GM18511 (cell line): Measurements from ENCODE around the gene HOMER3.
"Not testable (repeated sequence)": the region's sequence is repeated elsewhere in the genome, so short reads cannot be mapped to it uniquely, and the experiment has no call there.

ENCODE experiments used
- ATAC-seq: cut with Tn5 transposase; IDR thresholded peaks from one replicate; pipeline ENCODE4 v1.9.1; 2021; ENCODE audit warnings: mild to moderate bottlenecking, moderate library complexity; ENCODE audit not compliant: unreplicated experiment

The HOMER3 gene

GRCh38 chr19:18928018-18928805 lies 12.8 kb downstream of the HOMER3 start:
- no peak for ATAC-seq

DNA sequence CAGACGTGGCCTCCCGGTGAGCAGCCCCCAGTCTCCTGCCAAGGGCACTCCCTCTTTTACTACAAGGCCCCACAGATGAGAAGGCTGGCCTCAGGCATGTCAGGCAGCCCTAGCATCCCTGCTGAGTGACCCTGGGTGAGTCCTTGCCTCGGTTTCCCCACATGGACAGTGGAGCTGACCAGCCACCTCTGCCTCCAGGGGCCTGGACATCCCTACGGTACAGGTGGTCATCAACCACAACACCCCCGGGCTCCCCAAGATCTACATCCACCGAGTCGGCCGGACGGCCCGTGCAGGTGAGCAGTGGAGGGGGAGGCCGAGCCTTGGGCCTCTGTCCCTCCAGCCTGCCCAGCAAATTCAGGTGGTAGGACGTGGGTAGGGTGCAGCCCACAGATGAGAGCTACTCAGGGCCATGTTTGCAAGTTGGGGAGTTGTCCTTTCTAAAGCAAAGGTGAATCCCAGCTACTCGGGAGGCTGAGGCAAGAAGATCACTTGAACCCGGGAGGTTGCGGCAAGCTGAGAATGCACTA lies 16.3 kb downstream of the HOMER3 start:
- ATAC-seq, result no peak

DNA sequence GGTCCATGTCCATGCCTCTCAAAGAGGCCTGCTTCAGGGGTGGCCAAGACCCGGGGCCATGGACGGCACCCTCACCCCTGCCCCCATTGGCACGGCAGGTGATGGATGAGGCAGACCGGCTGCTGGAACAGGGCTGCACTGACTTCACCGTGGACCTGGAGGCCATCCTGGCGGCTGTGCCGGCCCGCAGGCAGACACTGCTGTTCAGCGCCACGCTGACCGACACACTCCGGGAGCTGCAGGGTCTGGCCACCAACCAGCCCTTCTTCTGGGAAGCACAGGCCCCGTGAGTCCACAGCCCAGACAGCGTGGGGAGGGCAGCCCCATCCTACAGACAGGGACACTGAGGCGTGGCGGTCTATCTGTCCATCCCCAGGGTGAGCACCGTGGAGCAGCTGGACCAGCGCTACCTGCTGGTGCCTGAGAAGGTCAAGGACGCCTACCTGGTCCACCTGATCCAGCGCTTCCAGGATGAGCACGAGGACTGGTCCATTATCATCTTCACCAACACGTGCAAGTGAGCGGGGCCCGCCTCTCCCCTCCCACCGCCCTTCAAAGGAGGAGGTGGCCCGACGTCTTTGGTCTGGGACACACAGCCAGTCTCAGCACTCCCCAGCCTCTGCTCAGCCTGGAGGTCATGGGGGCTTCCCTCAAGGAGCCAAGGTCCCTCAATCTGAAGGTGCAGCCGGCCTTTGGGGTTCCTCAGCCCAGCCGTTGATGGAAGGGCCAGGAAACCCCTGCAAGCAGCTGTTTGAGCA lies 18.6 kb downstream of the HOMER3 start:
- ATAC-seq, result no peak

DNA sequence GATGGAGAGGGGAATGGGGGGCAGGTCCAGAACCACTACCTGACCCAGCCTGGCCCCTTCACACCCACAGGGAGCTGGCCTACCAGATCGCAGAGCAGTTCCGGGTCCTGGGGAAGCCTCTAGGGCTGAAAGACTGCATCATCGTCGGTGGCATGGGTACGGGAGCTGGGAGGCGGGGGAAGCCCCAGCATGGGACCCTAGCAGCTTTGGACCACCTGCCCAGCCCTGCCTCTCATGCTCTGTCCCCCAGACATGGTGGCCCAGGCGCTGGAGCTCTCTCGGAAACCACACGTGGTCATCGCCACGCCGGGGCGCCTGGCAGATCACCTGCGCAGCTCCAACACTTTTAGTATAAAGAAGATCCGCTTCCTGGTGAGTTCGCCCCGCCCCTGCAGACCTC lies 19.4 kb downstream of the HOMER3 start:
- ATAC-seq, result no peak

- ATAC-seq, result no peak
These were observed 20.6 kb downstream of the HOMER3 start for GRCh38 chr19:18920400-18920799.

DNA sequence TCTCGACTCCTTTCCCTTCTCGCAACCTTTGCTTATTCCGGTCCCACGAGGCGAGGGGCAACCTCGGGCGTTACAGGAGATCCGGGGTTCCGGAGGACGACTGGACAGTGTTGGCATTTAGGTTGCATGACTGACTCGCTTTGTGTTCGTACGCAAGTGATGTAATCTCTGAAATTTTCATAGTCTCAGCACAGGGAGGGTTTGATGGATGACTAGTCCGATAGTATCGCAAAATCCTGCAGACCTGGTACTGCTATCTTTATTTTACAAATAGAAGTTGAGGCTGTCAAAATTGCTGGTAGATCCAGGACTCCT lies 21.2 kb downstream of the HOMER3 start:
- no peak for ATAC-seq

- ATAC-seq, result peak; percentile 93
These were observed 21.7 kb downstream of the HOMER3 start, which contains the start of the genes COPE and DDX49 for GRCh38 chr19:18919086-18919899. COPE (minus strand) TSS chr19:18919387; CDS start chr19:18919348, 39 bp downstream. DDX49 (plus strand) TSS chr19:18919715; CDS start chr19:18919742, 27 bp downstream.

GRCh38 chr19:18917593-18917992 lies 23.4 kb downstream of the HOMER3 start:
- not testable (repeated sequence) for ATAC-seq

GRCh38 chr19:18915639-18916038 lies 25.4 kb downstream of the HOMER3 start:
- ATAC-seq, result no peak

DNA sequence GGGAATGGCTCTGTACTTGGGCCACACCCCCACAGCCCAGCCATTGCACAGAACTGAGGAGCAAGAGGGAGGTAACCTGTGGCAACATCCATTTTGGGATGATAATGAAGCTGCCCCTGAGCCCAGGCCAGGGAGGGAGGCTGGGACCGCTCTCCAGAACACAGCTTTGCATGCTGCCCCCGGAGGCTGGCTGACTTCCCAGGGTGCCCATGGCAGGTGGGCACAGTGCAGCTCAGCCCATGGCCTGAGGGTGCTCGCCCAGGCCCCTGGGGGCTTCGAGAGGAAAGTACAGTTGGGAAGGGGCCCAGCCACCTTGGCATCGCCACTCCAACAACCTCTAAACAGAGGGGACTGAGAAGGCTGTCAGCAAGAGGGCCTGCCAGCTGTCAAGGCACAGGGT lies 27.6 kb downstream of the HOMER3 start:
- no peak for ATAC-seq

DNA sequence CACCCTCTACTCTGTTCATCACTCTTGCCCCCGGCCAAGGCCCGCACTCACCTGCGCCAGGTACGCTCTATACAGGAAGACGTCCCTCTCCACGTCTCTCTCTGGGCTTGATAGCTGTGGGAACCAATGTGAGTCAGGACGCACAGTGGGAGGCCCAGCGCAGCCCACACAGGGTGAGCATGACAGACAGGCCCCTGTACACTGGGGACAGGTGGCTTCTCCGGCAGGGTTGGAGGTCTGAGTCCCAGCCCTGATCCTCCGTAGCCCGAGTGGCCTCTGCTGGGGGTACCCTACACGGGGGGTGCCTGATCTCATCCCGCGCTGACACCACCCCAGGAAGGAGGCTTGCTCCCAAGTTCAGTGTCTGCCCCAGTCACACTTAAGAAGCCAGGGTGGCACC lies 28.1 kb downstream of the HOMER3 start:
- ATAC-seq, result no peak

- ATAC-seq, result no peak
These were observed 30.1 kb downstream of the HOMER3 start for GRCh38 chr19:18910801-18911436.

GRCh38 chr19:18910010-18910409 lies 31.0 kb downstream of the HOMER3 start:
- ATAC-seq, result no peak

GRCh38 chr19:18908917-18909619 lies 31.9 kb downstream of the HOMER3 start:
- ATAC-seq, result no peak

GRCh38 chr19:18906605-18907519 lies 34.2 kb downstream of the HOMER3 start:
- ATAC-seq, result no peak

- ATAC-seq, result no peak
These were observed 35.3 kb downstream of the HOMER3 start for GRCh38 chr19:18905513-18906236.

DNA sequence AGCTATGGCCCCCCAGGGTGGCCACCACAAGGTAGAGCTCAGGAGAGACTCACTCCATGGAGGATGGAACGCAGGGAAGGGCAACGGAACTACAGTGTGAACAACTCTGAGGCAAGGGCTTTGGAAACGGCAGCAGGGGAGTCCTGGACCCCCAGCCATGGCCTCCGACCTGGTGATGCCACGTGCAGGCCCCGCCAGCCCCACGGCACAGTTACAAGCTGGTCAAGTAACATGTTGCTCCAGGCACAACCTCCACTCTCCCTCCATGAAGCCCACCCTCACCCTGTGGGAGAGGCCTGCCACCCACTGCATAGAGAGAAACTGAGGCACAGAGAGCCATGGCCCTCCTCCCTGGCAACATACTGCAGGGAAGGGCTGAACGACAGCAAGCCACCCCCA lies 36.0 kb downstream of the HOMER3 start:
- no peak for ATAC-seq

GRCh38 chr19:18904334-18905057 lies 36.5 kb downstream of the HOMER3 start:
- ATAC-seq, result no peak
